Spleen (tissue), 11 donors: ENCODE measurements around the gene KCNJ9. TPM values are rescaled to one million over a fixed set of nuclear protein-coding genes. Genes with fewer than 3 reads are reported as not detected.

Experiments used
- DNase-seq: peaks from one replicate; pipeline ENCODE4 v3.0.0-alpha.2; 2020
- H3K27ac ChIP-seq, 8 donors: fragments of 200-600 bp; sonication (generic) in 7 of 8; 1 replicate in 4 of 8; 2 replicates in 4 of 8; pipeline versions ENCODE4 v1.5.0 to v1.8.0; 2016 to 2021; ENCODE audit warnings: inconsistent platforms in 4 of 8, mild to moderate bottlenecking in 4 of 8, moderate library complexity in 1 of 8
- H3K27me3 ChIP-seq, 7 donors: fragments of 200-600 bp; sonication (generic) in 6 of 7; replicated peaks in 1 of 7; 1 replicate in 4 of 7; 2 replicates in 3 of 7; pipeline versions ENCODE4 v1.5.0 to v1.8.0; 2016 to 2021; ENCODE audit warnings: inconsistent platforms in 3 of 7, mild to moderate bottlenecking in 1 of 7
- H3K36me3 ChIP-seq, 6 donors: fragments of 200-600 bp; sonication (generic) in 5 of 6; 1 replicate in 4 of 6; 2 replicates in 2 of 6; pipeline versions ENCODE4 v1.5.0 to v1.8.0; 2016 to 2021; ENCODE audit warnings: inconsistent platforms in 2 of 6
- H3K4me1 ChIP-seq, 6 donors: fragments of 200-600 bp; sonication (generic) in 5 of 6; 1 replicate in 3 of 6; 2 replicates in 3 of 6; pipeline versions ENCODE4 v1.5.0 to v1.8.0; 2016 to 2021; ENCODE audit warnings: inconsistent platforms in 3 of 6
- H3K4me3 ChIP-seq, 8 donors: fragments of 200-600 bp; sonication (generic) in 7 of 8; 1 replicate in 4 of 8; 2 replicates in 4 of 8; pipeline versions ENCODE4 v1.5.0 to v1.8.0; 2016 to 2021; ENCODE audit warnings: inconsistent platforms in 4 of 8, mild to moderate bottlenecking in 4 of 8, moderate library complexity in 2 of 8
- H3K9me3 ChIP-seq, 8 donors: fragments of 200-600 bp; sonication (generic) in 7 of 8; 1 replicate in 4 of 8; 2 replicates in 4 of 8; pipeline versions ENCODE4 v1.5.0 to v1.8.0; 2016 to 2021; ENCODE audit warnings: inconsistent platforms in 4 of 8
- POLR2A ChIP-seq, 3 donors: fragments of 450-650 bp; IDR thresholded peaks; one replicate each; pipeline ENCODE4 v1.5.1; 2017; ENCODE audit warnings: antibody characterized with exemption in 3 of 3, mild to moderate bottlenecking in 1 of 3
- POLR2AphosphoS5 ChIP-seq, 3 donors: sonication (generic); formaldehyde crosslinking; IDR thresholded peaks; one replicate each; pipeline ENCODE4 v1.5.1; 2017; ENCODE audit warnings: antibody characterized with exemption in 3 of 3
- WGBS, 5 donors: extraction: QIAGEN DNeasy Blood & Tissue Kit in 3 of 5; methylation state at CpG; one replicate each; pipeline versions ENCODE4 v1.1.5 to v1.1.7; 2013 to 2018; 5-methylcytosine and 5-hydroxymethylcytosine counted together
- intact Hi-C: fragments of 100-400 bp; cut with DNase I; formaldehyde crosslinking; loops from one replicate; pipeline ENCODE4 v1.15.0; 2023; ENCODE audit warnings: low total_unique reads
- polyA plus RNA-seq, 3 donors: library from polyadenylated mRNA; stranded (reverse); fragments of 200-250 nt; gene quantifications; one replicate each; pipeline ENCODE4 v1.2.1, GENCODE V29; 2013
- total RNA-seq, 7 donors: library from RNA; depleted of rRNA in 3 of 7; stranded (reverse); fragments of >200 nt in 3 of 7; fragmentation: NEBNext Ultra II Directional in 4 of 7; extraction: Animal tissue kit (Norgen Biotek cat#: 25700) in 4 of 7; gene quantifications; one replicate each; pipeline versions ENCODE4 v1.1.0 to v1.2.1, GENCODE V29; 2016 to 2021
- TF ChIP-seq, protein P1 (sequence below), 11 experiments: fragments of 200-600 bp in 7 of 11; fragments of 450-650 bp in 4 of 11; sonication (generic) in 4 of 11; IDR thresholded peaks in 8 of 11; conservative IDR thresholded peaks in 3 of 11; 1 replicate in 7 of 11; 2 replicates in 4 of 11; pipeline versions ENCODE4 v1.4.0 to v1.8.0; 2016 to 2021; ENCODE audit warnings: antibody characterized with exemption in 11 of 11, inconsistent platforms in 4 of 11, mild to moderate bottlenecking in 1 of 11
- donor health status: healthy with polysubstance abuse.
- donor health status: DM: no; HTN: no; CAD: no; lungs with moderate emphysema.
- donor health status: DM: no; HTN: no; CAD: no.
- donor health status: Bipolar disorder and iron deficiency.
- donor health status: healthy.
- donor health status: DM: no; HTN: no; CAD: no.
- donor health status: DM: yes; HTN: yes; CAD: no.

KCNJ9 gene
- total and polyA plus RNA-seq, 10 donors: not detected

DNA sequence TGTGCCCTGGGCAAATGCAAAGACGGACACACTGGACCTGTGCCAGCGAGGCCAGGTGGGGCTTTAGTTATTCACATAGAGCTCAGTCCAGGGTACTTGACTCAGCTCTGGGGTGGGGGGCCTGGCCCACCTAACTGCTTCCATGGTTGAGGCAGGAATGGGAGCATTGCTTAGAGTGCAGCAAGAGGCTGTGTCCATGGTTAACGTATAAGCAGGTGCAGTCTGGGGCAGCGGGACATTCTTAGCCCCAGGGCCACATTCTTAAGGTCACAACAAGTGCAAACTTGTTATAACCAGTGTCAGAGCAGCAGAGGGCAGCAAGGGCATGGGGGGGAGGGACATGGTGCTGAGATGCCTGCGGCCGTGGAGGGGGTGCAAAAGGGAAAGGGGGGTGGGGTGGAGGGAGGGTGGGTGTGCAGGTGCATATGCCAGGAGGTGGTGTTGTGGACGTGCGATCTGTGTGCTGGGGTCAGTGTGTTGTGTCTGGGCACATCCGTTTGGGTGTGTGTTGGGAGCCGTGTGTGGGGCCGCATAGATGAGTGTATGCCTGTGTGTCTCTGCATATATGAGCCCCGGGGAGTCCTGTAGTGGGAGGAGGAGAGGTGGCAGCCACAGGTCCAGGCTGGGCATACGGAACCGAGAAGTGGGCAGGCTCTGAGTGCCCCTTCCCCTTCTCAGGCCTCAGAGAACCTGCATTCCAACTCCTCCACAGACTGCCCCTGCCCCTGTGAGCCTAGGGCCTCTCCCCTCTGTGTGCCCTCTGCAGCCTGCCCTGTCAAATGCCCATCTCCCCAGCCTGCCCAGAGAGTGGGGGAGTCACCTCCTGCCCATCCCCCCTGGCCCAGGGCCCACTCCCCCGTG, 19.7 kb upstream of the KCNJ9 start:
- no peak for TF ChIP-seq POLR2A (IDR thresholded peaks at IDR 0.05)
- no peak for TF ChIP-seq POLR2AphosphoS5 (IDR thresholded peaks at IDR 0.05)
- TF ChIP-seq, protein P1, sequence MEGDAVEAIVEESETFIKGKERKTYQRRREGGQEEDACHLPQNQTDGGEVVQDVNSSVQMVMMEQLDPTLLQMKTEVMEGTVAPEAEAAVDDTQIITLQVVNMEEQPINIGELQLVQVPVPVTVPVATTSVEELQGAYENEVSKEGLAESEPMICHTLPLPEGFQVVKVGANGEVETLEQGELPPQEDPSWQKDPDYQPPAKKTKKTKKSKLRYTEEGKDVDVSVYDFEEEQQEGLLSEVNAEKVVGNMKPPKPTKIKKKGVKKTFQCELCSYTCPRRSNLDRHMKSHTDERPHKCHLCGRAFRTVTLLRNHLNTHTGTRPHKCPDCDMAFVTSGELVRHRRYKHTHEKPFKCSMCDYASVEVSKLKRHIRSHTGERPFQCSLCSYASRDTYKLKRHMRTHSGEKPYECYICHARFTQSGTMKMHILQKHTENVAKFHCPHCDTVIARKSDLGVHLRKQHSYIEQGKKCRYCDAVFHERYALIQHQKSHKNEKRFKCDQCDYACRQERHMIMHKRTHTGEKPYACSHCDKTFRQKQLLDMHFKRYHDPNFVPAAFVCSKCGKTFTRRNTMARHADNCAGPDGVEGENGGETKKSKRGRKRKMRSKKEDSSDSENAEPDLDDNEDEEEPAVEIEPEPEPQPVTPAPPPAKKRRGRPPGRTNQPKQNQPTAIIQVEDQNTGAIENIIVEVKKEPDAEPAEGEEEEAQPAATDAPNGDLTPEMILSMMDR (IDR thresholded peaks at IDR 0.05 in 8 of 11, conservative IDR thresholded peaks at IDR 0.05 in 3 of 11): no peak
- H3K27me3 ChIP-seq: peaks cover 0 to 25% (median 0%) of the 10 kb centered on the region in 7 donors
- WGBS, 5 donors: 69 to 84% (median 74%) methylated on average over 15 of the region's 15 CpGs

DNA sequence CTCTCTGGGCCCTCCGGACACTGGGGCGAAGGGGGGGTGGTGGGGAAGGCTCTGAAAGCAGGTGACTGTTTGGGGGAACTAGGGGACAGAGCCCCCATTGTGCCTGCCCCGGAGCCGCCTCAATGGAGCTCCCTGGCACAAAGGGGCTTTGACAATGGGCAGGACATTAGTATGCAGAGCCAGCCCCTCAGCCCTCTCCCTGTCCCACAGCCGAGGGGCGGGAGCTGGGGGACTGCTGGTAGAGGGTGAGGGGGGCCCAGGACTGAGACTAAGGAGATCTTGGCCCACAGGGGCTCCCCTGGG, 19.2 kb upstream of the KCNJ9 start:
- intact Hi-C loops: no loop called here
- no peaks in the 10 kb centered on the region for H3K36me3 ChIP-seq
- TF ChIP-seq, protein P1 (IDR thresholded peaks at IDR 0.05 in 8 of 11, conservative IDR thresholded peaks at IDR 0.05 in 3 of 11): no peak
- TF ChIP-seq POLR2A (IDR thresholded peaks at IDR 0.05) (no peak), POLR2AphosphoS5 (IDR thresholded peaks at IDR 0.05) (no peak)
- H3K9me3 ChIP-seq: no peaks in the 10 kb centered on the region
- WGBS, 5 donors: 64 to 90% (median 82%) methylated on average over 4 to 6 of the region's 6 CpGs
- H3K27me3 ChIP-seq: peaks cover 0 to 23% (median 0%) of the 10 kb centered on the region in 7 donors
- peaks cover 0 to 2% (median 0%) of the 10 kb centered on the region in 6 donors for H3K4me1 ChIP-seq
- no peak overlapping the region for H3K4me3 ChIP-seq
- no peak for DNase-seq
- H3K27ac ChIP-seq: peak overlapping the region in 1 of 8 donors; percentile 21

More for the DNA sequence above, 19.7 kb upstream of the KCNJ9 start:
- Histone ChIP-seq H3K9me3 (no peaks in the 10 kb centered on the region), H3K4me3 (no peak overlapping the region), H3K36me3 (no peaks in the 10 kb centered on the region), H3K27ac (peak overlapping the region in 1 of 8 donors; percentile 21), H3K4me1 (no peaks in the 10 kb centered on the region)
- DNase-seq: no peak
- intact Hi-C loops: no loop called here

DNA sequence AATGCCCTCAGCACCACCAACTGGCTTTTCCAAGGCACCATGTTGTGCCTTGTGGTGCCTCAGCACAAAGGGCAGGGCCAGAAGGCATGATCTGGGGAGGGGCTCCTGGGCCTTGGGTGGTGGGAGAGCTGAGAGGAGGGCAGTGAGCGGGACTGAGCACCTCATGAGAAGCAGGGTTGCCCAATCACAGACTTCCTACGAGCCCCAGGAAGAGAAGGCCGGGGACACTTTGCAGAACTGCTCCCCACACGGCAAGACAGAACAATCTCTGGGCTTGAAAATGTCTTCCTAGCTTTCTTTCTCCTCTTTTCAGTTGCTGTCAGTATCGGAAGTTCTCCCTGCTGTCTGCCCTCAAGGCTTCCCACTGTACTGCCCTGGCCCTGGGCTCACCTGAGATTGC, 18.2 kb upstream of the KCNJ9 start:
- peak in 1 of 3 donors; percentile 17 for TF ChIP-seq POLR2AphosphoS5 (IDR thresholded peaks at IDR 0.05)
- TF ChIP-seq, protein P1 (IDR thresholded peaks at IDR 0.05 in 8 of 11, conservative IDR thresholded peaks at IDR 0.05 in 3 of 11): no peak
- TF ChIP-seq POLR2A (IDR thresholded peaks at IDR 0.05): no peak
- Histone ChIP-seq H3K9me3 (no peaks in the 10 kb centered on the region), H3K4me3 (no peak overlapping the region), H3K27ac (peak overlapping the region in 2 of 8 donors; percentile 4 to 11), H3K27me3 (peaks cover 0 to 21% (median 0%) of the 10 kb centered on the region in 7 donors), H3K4me1 (peaks cover 0 to 10% (median 0%) of the 10 kb centered on the region in 6 donors), H3K36me3 (no peaks in the 10 kb centered on the region)
- WGBS, 5 donors: 61 to 97% (median 78%) methylated on average over 5 of the region's 5 CpGs
- DNase-seq: no peak
- intact Hi-C loops: no loop called here

DNA sequence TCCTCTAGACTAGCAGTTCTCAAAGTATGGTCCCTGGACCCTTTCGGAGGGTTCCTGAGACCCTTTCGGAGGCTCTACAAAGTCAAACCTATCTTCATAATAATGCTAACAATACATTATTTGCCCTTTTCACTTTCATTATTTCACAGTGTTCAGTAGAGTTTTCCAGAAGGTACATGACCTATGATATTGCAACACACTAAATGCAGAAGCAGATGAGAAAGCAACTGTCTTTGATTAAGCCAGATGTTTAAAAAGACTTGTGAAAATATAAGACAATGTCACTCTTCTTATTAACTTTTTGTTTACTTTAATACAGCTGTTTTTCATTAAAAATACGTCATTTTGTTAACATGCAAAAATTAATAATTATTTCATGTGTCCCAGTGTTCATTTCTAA, 17.2 kb upstream of the KCNJ9 start:
- intact Hi-C loops: no loop called here
- 78 to 91% (median 88%) methylated on average over 3 of the region's 3 CpGs for whole genome bisulfite sequencing, 5 donors
- no peaks in the 10 kb centered on the region for H3K9me3 ChIP-seq
- no peaks in the 10 kb centered on the region for H3K36me3 ChIP-seq
- no peak overlapping the region for H3K4me3 ChIP-seq
- H3K27me3 ChIP-seq: peaks cover 0 to 30% (median 0%) of the 10 kb centered on the region in 7 donors
- DNase-seq: no peak
- H3K4me1 ChIP-seq: peaks cover 0 to 15% (median 0%) of the 10 kb centered on the region in 6 donors
- H3K27ac ChIP-seq: no peak overlapping the region
- TF ChIP-seq POLR2AphosphoS5 (IDR thresholded peaks at IDR 0.05): no peak
- TF ChIP-seq POLR2A (IDR thresholded peaks at IDR 0.05): no peak
- TF ChIP-seq, protein P1 (IDR thresholded peaks at IDR 0.05 in 8 of 11, conservative IDR thresholded peaks at IDR 0.05 in 3 of 11): no peak
